AG04450 (cell line): ENCODE measurements around the gene ATP6V1B1. TPM values are rescaled to one million over a fixed set of nuclear protein-coding genes. Genes with fewer than 3 reads are reported as not detected.

ENCODE experiments used
- CTCF ChIA-PET: fragments of 300-600, 350-600 bp; formaldehyde crosslinking; extraction: SDS; loops from one replicate; lab custom pipeline; 2022; ENCODE audit warnings: antibody characterized with exemption, inconsistent platforms; lab: Charles Lee
- POLR2A ChIA-PET: fragments of 350-600 bp; formaldehyde crosslinking; extraction: SDS; loops from one replicate; lab custom pipeline; 2021; ENCODE audit warnings: antibody characterized with exemption, inconsistent platforms; lab: Yijun Ruan, JAX
- DNase-seq: peaks from one replicate; pipeline ENCODE4 v3.0.0-alpha.2; 2011; ENCODE audit warnings: low read depth, low spot score
- H3K27ac ChIP-seq: one replicate; pipeline ENCODE4 v1.5.1; 2012; ENCODE audit warnings: low read depth, low read length, control low read depth
- H3K27me3 ChIP-seq: one replicate; pipeline ENCODE4 v1.6.0; 2012; ENCODE audit warnings: low read length; ENCODE audit not compliant: control insufficient read depth, insufficient read depth
- H3K4me3 ChIP-seq: 2 replicates; pipeline ENCODE4 v1.5.1; 2011; ENCODE audit warnings: mild to moderate bottlenecking, low read depth, low read length, control low read depth
- H3K9me3 ChIP-seq: 2 replicates; pipeline ENCODE4 v1.5.1; 2012; ENCODE audit warnings: low read length; ENCODE audit not compliant: control insufficient read depth, insufficient read depth
- polyA plus RNA-seq: library from polyadenylated mRNA; depleted of rRNA; stranded (reverse); fragments of >200 nt; gene quantifications from 2 replicates; pipeline ENCODE4 v1.2.3, GENCODE V29; 2011
- TF ChIP-seq, protein P1 (sequence below): IDR thresholded peaks from 2 replicates; pipeline ENCODE4 v1.5.1; 2011; ENCODE audit warnings: low read depth, low read length, control low read depth, inconsistent platforms

ATP6V1B1 gene
- polyA plus RNA-seq, 1 experiment: 0.82 TPM

DNA sequence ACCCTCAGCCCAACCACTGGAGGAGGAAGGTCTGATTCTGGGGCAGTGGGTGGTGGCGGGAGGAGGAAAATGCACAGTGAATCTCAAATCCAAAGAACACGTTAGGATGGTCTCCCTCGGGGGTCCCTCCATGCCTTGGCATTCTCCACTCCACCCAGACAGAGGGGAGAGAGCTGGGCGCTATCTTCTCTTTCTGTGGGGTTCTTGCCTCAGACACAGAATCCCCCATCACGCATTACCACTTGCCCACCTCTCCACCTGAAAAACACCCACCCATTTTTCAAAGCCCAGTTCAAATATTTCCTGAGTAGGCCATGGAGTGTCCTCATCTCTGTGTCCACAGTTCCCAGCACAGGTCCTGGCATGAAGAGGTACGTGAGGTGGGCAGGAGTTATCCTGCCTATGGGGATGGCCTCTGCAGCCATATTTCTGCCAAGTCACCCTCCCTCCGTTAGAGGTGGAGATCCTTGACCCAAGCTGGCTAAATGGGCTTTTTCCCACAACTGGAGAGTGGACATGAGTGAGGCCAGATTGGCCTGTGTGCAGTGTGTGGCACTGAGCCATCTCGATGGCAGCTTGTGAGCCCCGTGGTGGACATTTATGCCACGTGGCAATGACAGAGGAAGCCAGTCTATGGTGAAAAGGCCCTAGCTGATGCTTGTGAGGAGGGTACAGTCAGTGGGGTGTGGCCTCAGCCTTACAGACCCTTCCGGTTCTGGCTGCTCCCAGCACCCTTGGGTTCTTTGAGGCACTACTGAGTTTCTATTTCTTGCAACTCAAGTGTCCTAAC is 68.5 kb downstream of the ATP6V1B1 start:
- Histone ChIP-seq H3K27me3 (peaks cover 13% of the 10 kb centered on the region), H3K4me3 (no peak overlapping the region), H3K27ac (no peak overlapping the region), H3K9me3 (no peaks in the 10 kb centered on the region)
- ChIA-PET CTCF (interaction anchor here (1.0 kb wide), 1 partner anchor 57 kb away, joined by 4 read pairs; no protein-coding TSS in a partner anchor), POLR2A (no interaction called here)
- DNase-seq: no peak
- TF ChIP-seq, protein P1, sequence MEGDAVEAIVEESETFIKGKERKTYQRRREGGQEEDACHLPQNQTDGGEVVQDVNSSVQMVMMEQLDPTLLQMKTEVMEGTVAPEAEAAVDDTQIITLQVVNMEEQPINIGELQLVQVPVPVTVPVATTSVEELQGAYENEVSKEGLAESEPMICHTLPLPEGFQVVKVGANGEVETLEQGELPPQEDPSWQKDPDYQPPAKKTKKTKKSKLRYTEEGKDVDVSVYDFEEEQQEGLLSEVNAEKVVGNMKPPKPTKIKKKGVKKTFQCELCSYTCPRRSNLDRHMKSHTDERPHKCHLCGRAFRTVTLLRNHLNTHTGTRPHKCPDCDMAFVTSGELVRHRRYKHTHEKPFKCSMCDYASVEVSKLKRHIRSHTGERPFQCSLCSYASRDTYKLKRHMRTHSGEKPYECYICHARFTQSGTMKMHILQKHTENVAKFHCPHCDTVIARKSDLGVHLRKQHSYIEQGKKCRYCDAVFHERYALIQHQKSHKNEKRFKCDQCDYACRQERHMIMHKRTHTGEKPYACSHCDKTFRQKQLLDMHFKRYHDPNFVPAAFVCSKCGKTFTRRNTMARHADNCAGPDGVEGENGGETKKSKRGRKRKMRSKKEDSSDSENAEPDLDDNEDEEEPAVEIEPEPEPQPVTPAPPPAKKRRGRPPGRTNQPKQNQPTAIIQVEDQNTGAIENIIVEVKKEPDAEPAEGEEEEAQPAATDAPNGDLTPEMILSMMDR: no peak

DNA sequence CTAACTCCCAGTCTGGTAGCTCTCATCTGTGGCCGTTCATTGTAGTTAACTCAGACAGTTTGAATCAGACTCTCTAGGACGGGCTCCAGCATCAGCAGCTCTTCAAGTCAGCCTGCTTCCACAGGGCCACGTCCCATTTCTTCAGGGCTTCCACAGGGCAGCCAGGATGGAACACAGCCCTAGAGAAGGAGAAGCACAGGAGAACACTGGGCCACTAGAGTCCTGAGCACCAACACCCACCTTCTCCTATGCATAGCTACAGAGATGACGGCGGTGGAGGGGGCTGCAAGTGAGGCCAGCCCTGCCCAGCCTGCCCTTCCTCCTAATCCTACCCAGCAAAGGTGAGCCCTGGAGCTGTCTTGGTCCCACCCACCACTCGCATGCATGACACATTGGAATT is 69.2 kb downstream of the ATP6V1B1 start:
- ChIA-PET CTCF (interaction anchor here (1.0 kb wide), 1 partner anchor 58 kb away, joined by 4 read pairs; no protein-coding TSS in a partner anchor), POLR2A (no interaction called here)
- H3K27me3 ChIP-seq: peaks cover 13% of the 10 kb centered on the region
- H3K27ac ChIP-seq: no peak overlapping the region
- H3K9me3 ChIP-seq: no peaks in the 10 kb centered on the region
- DNase-seq: no peak
- TF ChIP-seq, protein P1: no peak
- H3K4me3 ChIP-seq: no peak overlapping the region

DNA sequence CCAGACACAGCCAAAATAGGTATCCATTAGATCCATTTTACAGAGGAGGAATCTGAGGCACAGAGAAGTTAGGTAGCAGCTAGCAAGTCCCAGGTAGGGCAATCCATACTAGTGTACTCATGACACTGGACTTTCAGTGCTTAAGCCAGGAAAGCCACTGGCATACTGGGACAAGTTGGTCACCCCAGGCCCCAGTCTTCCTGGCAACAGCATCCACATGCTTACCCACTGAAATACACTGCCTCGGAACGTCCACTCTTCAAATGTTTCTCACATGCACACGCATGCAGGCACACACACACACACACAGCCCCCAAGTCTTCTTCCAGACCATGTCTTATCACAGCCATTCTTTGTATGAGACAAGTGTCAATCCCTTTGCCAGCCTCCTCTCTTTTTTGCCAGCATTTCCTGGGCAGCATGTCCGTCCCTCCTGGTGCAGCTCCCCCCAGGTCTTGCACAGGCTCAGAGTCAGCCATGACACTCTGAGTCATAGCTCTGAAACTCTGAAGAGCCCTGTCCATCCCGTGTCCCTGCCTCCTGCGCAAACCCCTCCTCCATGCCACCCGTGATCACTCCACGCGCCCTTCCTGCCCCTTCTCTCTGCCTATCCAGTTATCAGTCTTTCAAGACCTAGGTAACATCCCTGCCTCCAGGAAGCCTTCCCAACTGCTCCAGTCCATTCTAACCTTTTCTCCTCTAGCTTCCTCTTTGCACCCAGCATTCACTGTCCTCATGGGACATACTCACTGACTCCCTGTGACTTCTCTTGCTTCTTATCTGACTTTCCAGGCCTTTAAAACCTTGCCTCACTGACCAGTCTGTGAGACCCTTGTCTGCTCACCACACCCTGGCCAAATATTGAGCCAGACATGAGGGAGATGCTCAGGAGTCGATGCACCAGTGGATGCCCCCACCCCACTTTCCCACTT is 69.8 kb downstream of the ATP6V1B1 start:
- H3K27ac ChIP-seq: no peak overlapping the region
- TF ChIP-seq, protein P1: no peak
- POLR2A ChIA-PET: no interaction called here
- no peak for DNase-seq
- CTCF ChIA-PET: no interaction called here
- peaks cover 13% of the 10 kb centered on the region for H3K27me3 ChIP-seq
- H3K4me3 ChIP-seq: no peak overlapping the region
- no peaks in the 10 kb centered on the region for H3K9me3 ChIP-seq

DNA sequence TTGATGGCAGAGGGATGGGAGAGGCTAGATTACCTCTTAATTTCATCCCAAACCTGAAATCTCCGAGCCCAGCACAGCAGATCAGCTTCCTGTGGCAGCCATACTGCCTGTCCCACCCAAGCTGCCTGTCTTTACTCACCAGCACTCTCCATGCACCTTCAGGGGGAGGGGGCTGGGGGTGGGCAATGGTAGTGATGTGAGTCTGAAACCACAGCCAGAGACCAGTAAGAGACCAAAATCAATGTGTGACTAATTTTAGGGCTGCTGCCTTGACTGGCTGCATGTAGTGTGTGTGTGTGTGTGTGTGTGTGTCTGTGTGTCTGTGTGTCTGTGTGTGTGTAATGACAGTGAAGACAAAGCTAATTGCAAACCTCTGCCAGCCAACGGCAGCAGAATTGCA is 70.6 kb downstream of the ATP6V1B1 start:
- POLR2A ChIA-PET: no interaction called here
- CTCF ChIA-PET: no interaction called here
- Histone ChIP-seq H3K27me3 (peaks cover 13% of the 10 kb centered on the region), H3K9me3 (no peaks in the 10 kb centered on the region), H3K4me3 (no peak overlapping the region), H3K27ac (no peak overlapping the region)
- TF ChIP-seq, protein P1: no peak
- DNase-seq: no peak
